ENCODE results near the gene AAK1. TPM values are rescaled to one million over a fixed set of nuclear protein-coding genes. Genes with fewer than 3 reads are reported as not detected.
"Not testable (repeated sequence)": the region's sequence is repeated elsewhere in the genome, so short reads cannot be mapped to it uniquely, and the experiment has no call there.

AAK1 gene
- polyA plus RNA-seq: 6.0 TPM

GRCh38 chr2:69643602-69644505 lies at the start of gene AAK1:
TSS of gene AAK1 (minus strand) at chr2:69643739. CDS start at chr2:69643040, 699 bp downstream.
- H3K27me3 Mint-ChIP-seq: peaks cover 44% of the 10 kb centered on the region
- no peaks in the 10 kb centered on the region for H3K36me3 Mint-ChIP-seq
- peaks cover 12 to 28% (median 19%) of the 10 kb centered on the region in 3 donors for H3K4me1 Mint-ChIP-seq
- H3K9me3 Mint-ChIP-seq: peaks cover 0 to 7% (median 0%) of the 10 kb centered on the region in 3 donors
- peak within 1 kb of the TSS; percentile 83 to 98 (median 96) for H3K4me3 Mint-ChIP-seq
- peak within 1 kb of the TSS; percentile 83 to 94 (median 93) for H3K27ac Mint-ChIP-seq

GRCh38 chr2:69692424-69692823 lies 48.9 kb upstream of the AAK1 start:
- H3K27ac Mint-ChIP-seq: peak overlapping the region in 1 of 3 donors; percentile 14
- peaks cover 19 to 35% (median 29%) of the 10 kb centered on the region in 3 donors for H3K4me1 Mint-ChIP-seq
- H3K36me3 Mint-ChIP-seq: peaks cover 2% of the 10 kb centered on the region
- H3K4me3 Mint-ChIP-seq: peak overlapping the region in 1 of 4 donors; percentile 90
- H3K9me3 Mint-ChIP-seq: no peaks in the 10 kb centered on the region
- peaks cover 48% of the 10 kb centered on the region for H3K27me3 Mint-ChIP-seq

GRCh38 chr2:69689969-69690368 lies 46.4 kb upstream of the AAK1 start:
- Mint-ChIP-seq H3K36me3 (no peaks in the 10 kb centered on the region), H3K27me3 (peaks cover 57% of the 10 kb centered on the region), H3K4me3 (no peak overlapping the region), H3K4me1 (peaks cover 15 to 27% (median 23%) of the 10 kb centered on the region in 3 donors), H3K9me3 (no peaks in the 10 kb centered on the region), H3K27ac (no peak overlapping the region)

GRCh38 chr2:69689466-69689865 lies 45.9 kb upstream of the AAK1 start:
- Mint-ChIP-seq H3K27me3 (peaks cover 62% of the 10 kb centered on the region), H3K36me3 (no peaks in the 10 kb centered on the region), H3K9me3 (no peaks in the 10 kb centered on the region), H3K4me3 (no peak overlapping the region), H3K27ac (no peak overlapping the region), H3K4me1 (peaks cover 13 to 27% (median 22%) of the 10 kb centered on the region in 3 donors)

- peak overlapping the region in 1 of 4 donors; percentile 7 for H3K4me3 Mint-ChIP-seq
- no peaks in the 10 kb centered on the region for H3K9me3 Mint-ChIP-seq
- peaks cover 8 to 15% (median 13%) of the 10 kb centered on the region in 3 donors for H3K4me1 Mint-ChIP-seq
- no peaks in the 10 kb centered on the region for H3K36me3 Mint-ChIP-seq
- H3K27me3 Mint-ChIP-seq: peaks cover 70% of the 10 kb centered on the region
- H3K27ac Mint-ChIP-seq: no peak overlapping the region
These were observed 44.6 kb upstream of the AAK1 start for GRCh38 chr2:69687971-69688611.

GRCh38 chr2:69686813-69687212 lies 43.3 kb upstream of the AAK1 start:
- Mint-ChIP-seq H3K4me3 (no peak overlapping the region), H3K27me3 (peaks cover 67% of the 10 kb centered on the region), H3K4me1 (peaks cover 5 to 10% (median 9%) of the 10 kb centered on the region in 3 donors), H3K9me3 (no peaks in the 10 kb centered on the region), H3K27ac (no peak overlapping the region), H3K36me3 (no peaks in the 10 kb centered on the region)

- Mint-ChIP-seq H3K36me3 (no peaks in the 10 kb centered on the region), H3K4me1 (peaks cover 7 to 13% (median 12%) of the 10 kb centered on the region in 3 donors), H3K9me3 (no peaks in the 10 kb centered on the region), H3K4me3 (no peak overlapping the region), H3K27me3 (peaks cover 57% of the 10 kb centered on the region), H3K27ac (no peak overlapping the region)
These were observed 41.9 kb upstream of the AAK1 start for GRCh38 chr2:69685321-69686048.

- H3K27ac Mint-ChIP-seq: no peak overlapping the region
- H3K9me3 Mint-ChIP-seq: no peaks in the 10 kb centered on the region
- peaks cover 48% of the 10 kb centered on the region for H3K27me3 Mint-ChIP-seq
- H3K36me3 Mint-ChIP-seq: no peaks in the 10 kb centered on the region
- peaks cover 11 to 17% (median 14%) of the 10 kb centered on the region in 3 donors for H3K4me1 Mint-ChIP-seq
- no peak overlapping the region for H3K4me3 Mint-ChIP-seq
These were observed 39.8 kb upstream of the AAK1 start for GRCh38 chr2:69683170-69683971.

GRCh38 chr2:69682525-69682924 lies 39.0 kb upstream of the AAK1 start:
- H3K36me3 Mint-ChIP-seq: no peaks in the 10 kb centered on the region
- no peak overlapping the region for H3K27ac Mint-ChIP-seq
- H3K9me3 Mint-ChIP-seq: no peaks in the 10 kb centered on the region
- H3K27me3 Mint-ChIP-seq: peaks cover 43% of the 10 kb centered on the region
- H3K4me3 Mint-ChIP-seq: no peak overlapping the region
- H3K4me1 Mint-ChIP-seq: peaks cover 9 to 17% (median 9%) of the 10 kb centered on the region in 3 donors

- Mint-ChIP-seq H3K9me3 (no peaks in the 10 kb centered on the region), H3K27me3 (peaks cover 30% of the 10 kb centered on the region), H3K36me3 (no peaks in the 10 kb centered on the region), H3K27ac (no peak overlapping the region), H3K4me3 (no peak overlapping the region), H3K4me1 (peaks cover 4 to 16% (median 9%) of the 10 kb centered on the region in 3 donors)
These were observed 36.6 kb upstream of the AAK1 start for GRCh38 chr2:69680001-69680675.

GRCh38 chr2:69677914-69678313 lies 34.4 kb upstream of the AAK1 start:
- Mint-ChIP-seq H3K27me3 (peaks cover 16% of the 10 kb centered on the region), H3K4me1 (peaks cover 4 to 11% (median 5%) of the 10 kb centered on the region in 3 donors), H3K36me3 (no peaks in the 10 kb centered on the region), H3K9me3 (no peaks in the 10 kb centered on the region), H3K4me3 (no peak overlapping the region), H3K27ac (no peak overlapping the region)

GRCh38 chr2:69676146-69676545 lies 32.6 kb upstream of the AAK1 start:
- H3K27me3 Mint-ChIP-seq: peaks cover 14% of the 10 kb centered on the region
- H3K4me3 Mint-ChIP-seq: no peak overlapping the region
- H3K27ac Mint-ChIP-seq: no peak overlapping the region
- H3K36me3 Mint-ChIP-seq: no peaks in the 10 kb centered on the region
- peaks cover 4 to 11% (median 5%) of the 10 kb centered on the region in 3 donors for H3K4me1 Mint-ChIP-seq
- peaks cover 0 to 3% (median 0%) of the 10 kb centered on the region in 3 donors for H3K9me3 Mint-ChIP-seq

- H3K27ac Mint-ChIP-seq: no peak overlapping the region
- peaks cover 12% of the 10 kb centered on the region for H3K27me3 Mint-ChIP-seq
- H3K4me3 Mint-ChIP-seq: no peak overlapping the region
- H3K9me3 Mint-ChIP-seq: peaks cover 0 to 3% (median 0%) of the 10 kb centered on the region in 3 donors
- no peaks in the 10 kb centered on the region for H3K4me1 Mint-ChIP-seq
- H3K36me3 Mint-ChIP-seq: no peaks in the 10 kb centered on the region
These were observed 30.8 kb upstream of the AAK1 start for GRCh38 chr2:69674316-69674670.

GRCh38 chr2:69673098-69673497 lies 29.6 kb upstream of the AAK1 start:
- peaks cover 12% of the 10 kb centered on the region for H3K27me3 Mint-ChIP-seq
- H3K36me3 Mint-ChIP-seq, H3K4me1 Mint-ChIP-seq: not testable (repeated sequence)

More at GRCh38 chr2:69673098-69673497, 29.6 kb upstream of the AAK1 start:
- not testable (repeated sequence) for H3K27ac Mint-ChIP-seq, H3K9me3 Mint-ChIP-seq, H3K4me3 Mint-ChIP-seq

Data from IgD-negative memory B cell (primary cell).